ENCODE data around the gene SH3PXD2A.

DNA sequence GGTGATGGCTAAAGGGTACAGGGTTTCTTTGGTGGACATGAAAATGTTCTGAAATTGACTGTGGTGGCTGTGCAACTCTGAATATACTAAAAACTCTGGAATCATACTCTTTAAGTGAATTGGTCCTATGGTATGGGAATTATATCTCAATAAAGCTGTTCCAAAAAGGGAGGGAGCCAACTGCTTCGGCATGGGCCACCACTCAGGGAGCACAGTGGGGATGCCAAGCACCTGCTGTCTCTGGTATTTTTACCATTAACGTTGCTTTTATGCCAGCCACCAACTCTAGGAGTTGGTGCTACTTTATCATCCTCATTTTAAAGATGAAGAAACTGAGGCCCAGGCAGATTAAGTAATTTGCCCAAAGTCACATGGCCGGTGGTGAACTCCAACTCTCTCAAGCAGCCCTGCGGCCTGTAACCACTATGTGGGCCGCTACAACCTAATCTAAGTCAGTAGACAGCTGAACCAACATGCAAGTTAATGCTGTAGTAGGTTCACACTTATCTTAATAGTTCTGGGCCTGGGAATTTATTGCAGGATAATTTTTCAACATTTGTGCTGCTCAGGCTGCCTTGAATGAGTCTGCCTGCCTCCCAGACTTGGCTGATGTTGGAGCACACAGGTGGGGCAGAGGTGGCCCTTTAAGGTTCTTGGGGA, 20.8 kb downstream of the SH3PXD2A start:
- TF ChIP-seq POLR2A (IDR thresholded peaks at IDR 0.05): no peak
- TF ChIP-seq, protein P1, sequence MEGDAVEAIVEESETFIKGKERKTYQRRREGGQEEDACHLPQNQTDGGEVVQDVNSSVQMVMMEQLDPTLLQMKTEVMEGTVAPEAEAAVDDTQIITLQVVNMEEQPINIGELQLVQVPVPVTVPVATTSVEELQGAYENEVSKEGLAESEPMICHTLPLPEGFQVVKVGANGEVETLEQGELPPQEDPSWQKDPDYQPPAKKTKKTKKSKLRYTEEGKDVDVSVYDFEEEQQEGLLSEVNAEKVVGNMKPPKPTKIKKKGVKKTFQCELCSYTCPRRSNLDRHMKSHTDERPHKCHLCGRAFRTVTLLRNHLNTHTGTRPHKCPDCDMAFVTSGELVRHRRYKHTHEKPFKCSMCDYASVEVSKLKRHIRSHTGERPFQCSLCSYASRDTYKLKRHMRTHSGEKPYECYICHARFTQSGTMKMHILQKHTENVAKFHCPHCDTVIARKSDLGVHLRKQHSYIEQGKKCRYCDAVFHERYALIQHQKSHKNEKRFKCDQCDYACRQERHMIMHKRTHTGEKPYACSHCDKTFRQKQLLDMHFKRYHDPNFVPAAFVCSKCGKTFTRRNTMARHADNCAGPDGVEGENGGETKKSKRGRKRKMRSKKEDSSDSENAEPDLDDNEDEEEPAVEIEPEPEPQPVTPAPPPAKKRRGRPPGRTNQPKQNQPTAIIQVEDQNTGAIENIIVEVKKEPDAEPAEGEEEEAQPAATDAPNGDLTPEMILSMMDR (IDR thresholded peaks at IDR 0.05 in 4 of 5, conservative IDR thresholded peaks at IDR 0.05 in 1 of 5): no peak

All from gastrocnemius medialis (tissue), 4 donors.